ENCODE measurements around the gene FNIP2. TPM values are rescaled to one million over a fixed set of nuclear protein-coding genes. Genes with fewer than 3 reads are reported as not detected.
A peak's percentile ranks its signal among the peaks of the same experiment; 100 is the strongest.

The FNIP2 gene
- total and polyA plus RNA-seq, 9 of the 15 experiments (the other 6 are each of a cell fraction or from before 2014, with no cell fraction given): 1.7 to 15.5 (median 8.3) TPM

DNA sequence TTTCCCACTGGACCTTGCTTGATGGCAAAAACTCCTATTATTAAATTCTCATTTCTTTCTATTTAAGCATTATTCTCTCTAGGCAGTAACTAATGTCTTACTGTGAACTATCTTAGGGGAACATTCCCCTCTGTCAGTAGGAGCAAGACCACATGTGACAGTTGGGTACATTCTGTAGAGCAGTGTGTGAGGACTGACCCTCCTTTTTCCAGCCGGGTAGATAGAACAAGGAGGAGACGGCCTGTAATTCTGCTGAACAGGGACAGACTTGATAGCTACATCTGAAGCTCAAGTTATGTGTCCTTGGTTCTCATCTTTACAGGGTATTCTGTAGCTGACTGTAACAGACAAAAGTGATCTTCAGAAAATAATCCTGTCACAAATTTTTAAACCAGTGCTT is 43.3 kb downstream of the FNIP2 start:
- Histone ChIP-seq H3K36me3 (ENCODE audit: control insufficient read depth, insufficient read depth, low read length) (no peaks in the 10 kb centered on the region; the same call in 2 of the 3 replicates), H3K9ac (ENCODE audit: insufficient read depth in 1 of 2, low read depth in 2 of 2, low read length in 2 of 2) (peak overlapping the region in 1 of 2 experiments; percentile 42; a peak in 2 of 4 replicates), H3K27me3 (ENCODE audit: control insufficient read depth in 2 of 2, insufficient read depth in 2 of 2, low read length in 2 of 2) (no peaks in the 10 kb centered on the region), H3K9me1 (ENCODE audit: control insufficient read depth, insufficient read depth, low read length) (no peaks in the 10 kb centered on the region), H3K27ac (ENCODE audit: extremely low read depth, low read depth, low read length) (peak overlapping the region; percentile 54; the same call in 2 of the 3 replicates), H3K79me2 (ENCODE audit: control insufficient read depth, insufficient read depth, low read length) (peaks cover 11% of the 10 kb centered on the region; the same call in 1 of the 3 replicates), H3K9me3 (replicated peaks; ENCODE audit: control insufficient read depth, insufficient read depth, low read depth, low read length) (no peaks in the 10 kb centered on the region), H3K4me3 (no peak overlapping the region), H3K4me1 (replicated peaks in 1 of 2; ENCODE audit: control insufficient read depth in 2 of 2, insufficient read depth in 2 of 2, low read length in 2 of 2) (peaks cover 16 to 35% of the 10 kb centered on the region in 2 experiments), H4K20me1 (replicated peaks; ENCODE audit: control insufficient read depth, insufficient read depth, low read length) (no peaks in the 10 kb centered on the region), H2AFZ (ENCODE audit: low read depth, low read length) (peak overlapping the region; percentile 91), H3K4me2 (ENCODE audit: insufficient read depth, low read length) (peak overlapping the region; percentile 62; the same call in 1 of the 2 replicates)
- peak; percentile 59 for ATAC-seq
- POLR2A ChIA-PET: interaction anchor here (0.7 to 1.1 kb wide), 2 partner anchors 10 to 57 kb away, joined by 3 to 4 read pairs; no protein-coding TSS in a partner anchor
- FAIRE-seq: no peak
- no TSS peak for BruUV-seq (replicated peaks)
- TF ChIP-seq RBM25 (IDR thresholded peaks at IDR 0.05; ENCODE audit: low read depth, low read length, severe bottlenecking) (no peak), SAFB2 (IDR thresholded peaks at IDR 0.05; ENCODE audit: borderline replicate concordance, low read depth, low read length, severe bottlenecking) (no peak), ZNF584 (CRISPR knock-in tag; IDR thresholded peaks at IDR 0.05; ENCODE audit: low read depth) (no peak), HSF4 (CRISPR knock-in tag; IDR thresholded peaks at IDR 0.05; ENCODE audit: borderline replicate concordance) (no peak), HMG20A (CRISPR knock-in tag; conservative IDR thresholded peaks at IDR 0.05) (no peak), KDM5B (IDR thresholded peaks at IDR 0.05; ENCODE audit: insufficient replicate concordance, low read depth, low read length) (no peak), DACH1 (IDR thresholded peaks at IDR 0.05; ENCODE audit: partially characterized antibody) (no peak), TARDBP (IDR thresholded peaks at IDR 0.05) (no peak), POLR3G (IDR thresholded peaks at IDR 0.05; ENCODE audit: extremely low read depth, insufficient read length, insufficient replicate concordance) (no peak), GATAD2B (IDR thresholded peaks at IDR 0.05; ENCODE audit: borderline replicate concordance) (no peak), SLC30A9 (CRISPR knock-in tag; IDR thresholded peaks at IDR 0.05) (no peak), RNF2 (IDR thresholded peaks at IDR 0.05) (no peak)
- WGBS (ENCODE audit: insufficient coverage, low coverage, missing lambda C conversion rate): 18% methylated on average over 2 of the region's 2 CpGs
- in situ Hi-C loops (cut with MboI): no loop called here
- no peak for DNase-seq (ENCODE audit: extremely low read depth in 1 of 4, low spot score in 3 of 4)
- intact Hi-C loops (cut with micrococcal nuclease): no loop called here
- CTCF ChIA-PET (ENCODE audit: low intra/inter-chr PET ratio): no interaction called here

Data from K562 (cell line).